ENCODE measurements around the gene TIMMDC1.
"Not testable (repeated sequence)": the region's sequence is repeated elsewhere in the genome, so short reads cannot be mapped to it uniquely, and the experiment has no call there.

Gene TIMMDC1

GRCh38 chr3:119548341-119548740, 50.0 kb downstream of the TIMMDC1 start:
- in situ Hi-C loops (cut with HindIII; ENCODE audit: low sequenced_read_pairs): no loop called here
- no peak for TF ChIP-seq CTCF (IDR thresholded peaks at IDR 0.05; ENCODE audit: low read depth, low read length, missing control alignments)
- H3K4me3 ChIP-seq (ENCODE audit: low read depth, low read length): no peak overlapping the region
- no peak for DNase-seq (ENCODE audit: low read depth)

GRCh38 chr3:119550192-119550910, 52.0 kb downstream of the TIMMDC1 start:
- TF ChIP-seq CTCF (IDR thresholded peaks at IDR 0.05; ENCODE audit: low read depth, low read length, missing control alignments): no peak
- no peak for DNase-seq (ENCODE audit: low read depth)
- H3K4me3 ChIP-seq (ENCODE audit: low read depth, low read length): no peak overlapping the region
- in situ Hi-C loops (cut with HindIII; ENCODE audit: low sequenced_read_pairs): no loop called here

- in situ Hi-C loops (cut with HindIII; ENCODE audit: low sequenced_read_pairs): no loop called here
- no peak for TF ChIP-seq CTCF (IDR thresholded peaks at IDR 0.05; ENCODE audit: low read depth, low read length, missing control alignments)
- no peak for DNase-seq (ENCODE audit: low read depth)
- H3K4me3 ChIP-seq (ENCODE audit: low read depth, low read length): no peak overlapping the region
Measured at GRCh38 chr3:119551598-119551997, 53.3 kb downstream of the TIMMDC1 start.

- in situ Hi-C loops (cut with HindIII; ENCODE audit: low sequenced_read_pairs); H3K4me3 ChIP-seq (ENCODE audit: low read depth, low read length); DNase-seq (ENCODE audit: low read depth): not testable (repeated sequence)
Measured at GRCh38 chr3:119552928-119553327, 54.6 kb downstream of the TIMMDC1 start.

- TF ChIP-seq CTCF (IDR thresholded peaks at IDR 0.05; ENCODE audit: low read depth, low read length, missing control alignments): no peak
- in situ Hi-C loops (cut with HindIII; ENCODE audit: low sequenced_read_pairs): no loop called here
- no peak for DNase-seq (ENCODE audit: low read depth)
- no peak overlapping the region for H3K4me3 ChIP-seq (ENCODE audit: low read depth, low read length)
Measured at GRCh38 chr3:119553823-119554415, 55.6 kb downstream of the TIMMDC1 start.

- in situ Hi-C loops (cut with HindIII; ENCODE audit: low sequenced_read_pairs): no loop called here
- H3K4me3 ChIP-seq (ENCODE audit: low read depth, low read length): no peak overlapping the region
- no peak for TF ChIP-seq CTCF (IDR thresholded peaks at IDR 0.05; ENCODE audit: low read depth, low read length, missing control alignments)
- no peak for DNase-seq (ENCODE audit: low read depth)
Measured at GRCh38 chr3:119555309-119555735, 57.0 kb downstream of the TIMMDC1 start.

GRCh38 chr3:119555929-119556328, 57.6 kb downstream of the TIMMDC1 start:
- DNase-seq (ENCODE audit: low read depth): no peak
- TF ChIP-seq CTCF (IDR thresholded peaks at IDR 0.05; ENCODE audit: low read depth, low read length, missing control alignments): no peak
- in situ Hi-C loops (cut with HindIII; ENCODE audit: low sequenced_read_pairs): no loop called here
- H3K4me3 ChIP-seq (ENCODE audit: low read depth, low read length): no peak overlapping the region
